Left ventricle myocardium inferior (tissue), 1 donor: Measurements from ENCODE around the gene OSGEPL1. TPM values are rescaled to one million over a fixed set of nuclear protein-coding genes. Genes with fewer than 3 reads are reported as not detected.

ENCODE experiments used
- DNase-seq: peaks from one replicate; pipeline ENCODE4 v3.0.0-alpha.2; 2020
- H3K27ac ChIP-seq: fragments of 200-600 bp; replicated peaks from 2 replicates; pipeline ENCODE4 v1.8.0; 2021
- H3K27me3 ChIP-seq: fragments of 200-600 bp; 2 replicates; pipeline ENCODE4 v1.8.0; 2021; ENCODE audit warnings: low read depth
- H3K36me3 ChIP-seq: fragments of 200-600 bp; 2 replicates; pipeline ENCODE4 v1.8.0; 2021
- H3K4me1 ChIP-seq: fragments of 200-600 bp; 2 replicates; pipeline ENCODE4 v1.8.0; 2021
- H3K4me3 ChIP-seq: fragments of 200-600 bp; 2 replicates; pipeline ENCODE4 v1.8.0; 2021; ENCODE audit warnings: mild to moderate bottlenecking, moderate library complexity
- H3K9me3 ChIP-seq: fragments of 200-600 bp; replicated peaks from 2 replicates; pipeline ENCODE4 v1.8.0; 2021
- intact Hi-C: fragments of 100-400 bp; cut with micrococcal nuclease; formaldehyde crosslinking; loops from one replicate; pipeline ENCODE4 v1.11.0; 2022
- total RNA-seq: library from RNA; stranded (reverse); fragmentation: NEBNext Ultra II Directional; extraction: Animal tissue kit (Norgen Biotek cat#: 25700); gene quantifications from one replicate; pipeline ENCODE4 v1.2.1, GENCODE V29; 2021
- TF ChIP-seq, protein P1 (sequence below): fragments of 200-600 bp; IDR thresholded peaks from 2 replicates; pipeline ENCODE4 v1.8.0; 2021; ENCODE audit warnings: antibody characterized with exemption, mild to moderate bottlenecking, borderline replicate concordance
- donor health status: DM: no; HTN: yes; CAD: no; lungs with severe emphysema.

The OSGEPL1 gene
- total RNA-seq, 1 donor from 2014 or later: 9.8 TPM

DNA sequence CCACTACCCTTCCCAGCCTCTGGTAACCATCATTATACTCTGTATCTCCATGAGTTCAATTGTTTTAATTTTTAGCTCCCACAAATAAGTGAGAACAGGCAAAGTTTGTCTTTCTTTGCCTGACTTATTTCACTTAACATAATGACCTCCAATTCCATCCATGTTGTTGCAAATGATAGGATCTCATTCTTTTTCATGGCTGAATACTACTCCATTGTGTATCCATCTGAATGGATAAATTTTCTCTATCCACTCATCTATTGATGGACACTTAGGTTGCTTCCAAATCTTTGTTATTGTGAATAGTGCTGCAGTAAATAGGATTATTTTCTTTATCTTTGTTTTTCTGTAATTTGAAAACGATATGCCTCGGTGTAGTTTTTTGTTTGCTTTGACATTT is 61.9 kb downstream of the OSGEPL1 start:
- no peak for DNase-seq
- Histone ChIP-seq H3K9me3 (no peaks in the 10 kb centered on the region), H3K4me1 (no peaks in the 10 kb centered on the region), H3K27me3 (no peaks in the 10 kb centered on the region), H3K4me3 (no peak overlapping the region), H3K36me3 (peaks cover 8% of the 10 kb centered on the region), H3K27ac (no peak overlapping the region)
- intact Hi-C loops: no loop called here
- TF ChIP-seq, protein P1, sequence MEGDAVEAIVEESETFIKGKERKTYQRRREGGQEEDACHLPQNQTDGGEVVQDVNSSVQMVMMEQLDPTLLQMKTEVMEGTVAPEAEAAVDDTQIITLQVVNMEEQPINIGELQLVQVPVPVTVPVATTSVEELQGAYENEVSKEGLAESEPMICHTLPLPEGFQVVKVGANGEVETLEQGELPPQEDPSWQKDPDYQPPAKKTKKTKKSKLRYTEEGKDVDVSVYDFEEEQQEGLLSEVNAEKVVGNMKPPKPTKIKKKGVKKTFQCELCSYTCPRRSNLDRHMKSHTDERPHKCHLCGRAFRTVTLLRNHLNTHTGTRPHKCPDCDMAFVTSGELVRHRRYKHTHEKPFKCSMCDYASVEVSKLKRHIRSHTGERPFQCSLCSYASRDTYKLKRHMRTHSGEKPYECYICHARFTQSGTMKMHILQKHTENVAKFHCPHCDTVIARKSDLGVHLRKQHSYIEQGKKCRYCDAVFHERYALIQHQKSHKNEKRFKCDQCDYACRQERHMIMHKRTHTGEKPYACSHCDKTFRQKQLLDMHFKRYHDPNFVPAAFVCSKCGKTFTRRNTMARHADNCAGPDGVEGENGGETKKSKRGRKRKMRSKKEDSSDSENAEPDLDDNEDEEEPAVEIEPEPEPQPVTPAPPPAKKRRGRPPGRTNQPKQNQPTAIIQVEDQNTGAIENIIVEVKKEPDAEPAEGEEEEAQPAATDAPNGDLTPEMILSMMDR: no peak

DNA sequence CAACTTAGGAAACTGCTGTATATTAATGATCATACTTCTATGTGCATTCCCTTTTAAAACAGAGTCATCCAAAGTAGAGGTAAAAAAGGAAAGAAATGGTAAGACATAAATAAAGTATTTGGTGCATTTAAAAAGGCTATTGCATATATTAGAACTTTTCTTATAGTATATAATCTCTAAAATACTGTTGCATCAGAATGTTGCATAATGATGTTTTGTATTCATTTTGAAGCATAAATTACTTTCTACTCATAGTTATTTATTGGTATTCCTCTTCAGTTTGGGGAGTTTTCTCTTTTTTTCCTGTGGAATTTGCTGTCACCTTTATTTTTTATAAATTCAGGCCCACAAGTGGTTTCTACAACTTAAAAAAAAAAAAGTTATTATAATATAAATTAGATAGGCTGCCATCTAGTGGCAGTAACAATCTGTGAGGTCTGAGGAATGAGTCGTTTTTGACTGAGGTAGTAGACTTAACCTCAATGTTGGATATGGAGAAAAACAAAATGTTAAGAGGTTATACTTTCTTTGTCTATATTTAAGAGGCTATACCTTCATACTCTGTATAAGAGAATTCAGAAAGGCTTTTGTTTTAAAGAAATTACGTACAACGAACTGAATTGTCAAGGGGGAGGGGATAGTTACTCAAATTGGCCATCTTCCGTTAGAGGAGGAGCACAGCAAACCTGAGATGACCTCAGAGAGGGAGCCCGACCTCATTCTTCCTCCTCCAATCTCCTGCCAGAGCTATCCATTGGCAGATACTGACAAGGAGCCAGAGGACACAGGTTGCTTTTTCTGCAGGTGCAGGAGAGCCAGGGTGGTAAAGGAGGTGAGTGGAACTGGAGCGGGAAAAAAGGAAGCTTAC is 64.3 kb downstream of the OSGEPL1 start:
- Histone ChIP-seq H3K4me3 (no peak overlapping the region), H3K27ac (no peak overlapping the region), H3K27me3 (no peaks in the 10 kb centered on the region), H3K36me3 (no peaks in the 10 kb centered on the region), H3K9me3 (no peaks in the 10 kb centered on the region), H3K4me1 (no peaks in the 10 kb centered on the region)
- DNase-seq: no peak
- intact Hi-C loops: loop anchor here (2.0 kb wide), 1 partner anchor 37 kb away; the partner anchor contains the start of gene ASNSD1
- TF ChIP-seq, protein P1: peak; percentile 79

Other genes starting within 250 kb of the OSGEPL1 start
- gene SLC40A1, start 182.0 kb downstream of the OSGEPL1 start, total RNA-seq: 44.0 TPM
- gene ASNSD1, start 101.3 kb downstream of the OSGEPL1 start, total RNA-seq: 31.6 TPM
- gene ANKAR, start 88.1 kb downstream of the OSGEPL1 start, total RNA-seq: 9.9 TPM
- 27.7 TPM for gene ORMDL1, start 21.5 kb upstream of the OSGEPL1 start, total RNA-seq
- 11.0 TPM for gene PMS1, start 21.7 kb upstream of the OSGEPL1 start, total RNA-seq